Gastrocnemius medialis (tissue), 4 donors: ENCODE results near the gene TRAPPC2. TPM values are rescaled to one million over a fixed set of nuclear protein-coding genes. Genes with fewer than 3 reads are reported as not detected.

Source experiments
- ATAC-seq, 2 donors: fragments of 150-250 bp; one replicate each; pipeline ENCODE4 v1.9.1; 2016
- DNase-seq, 2 donors: peaks; one replicate each; pipeline ENCODE4 v3.0.0-alpha.2; 2019
- H3K27ac ChIP-seq, 4 donors: fragments of 200-600 bp; sonication (generic); 1 replicate in 1 of 4; 2 replicates in 3 of 4; pipeline ENCODE4 v1.5.1; 2016 to 2018; ENCODE audit warnings: mild to moderate bottlenecking in 2 of 4, moderate library complexity in 1 of 4
- H3K27me3 ChIP-seq, 3 donors: fragments of 200-600 bp; sonication (generic) in 2 of 3; 1 replicate in 1 of 3; 2 replicates in 2 of 3; pipeline versions ENCODE4 v1.5.1 to v1.6.0; 2016 to 2019; ENCODE audit warnings: mild to moderate bottlenecking in 1 of 3, moderate library complexity in 1 of 3
- H3K36me3 ChIP-seq, 2 donors: fragments of 200-600 bp; sonication (generic) in 1 of 2; one replicate each; pipeline ENCODE4 v1.5.1; 2017 to 2018
- H3K4me1 ChIP-seq, 2 donors: fragments of 200-600 bp; sonication (generic) in 1 of 2; one replicate each; pipeline ENCODE4 v1.5.1; 2016 to 2017; ENCODE audit warnings: mild to moderate bottlenecking in 2 of 2
- H3K4me3 ChIP-seq, 4 donors: fragments of 200-600 bp; sonication (generic) in 3 of 4; 1 replicate in 1 of 4; 2 replicates in 3 of 4; pipeline ENCODE4 v1.5.1; 2016 to 2019; ENCODE audit warnings: mild to moderate bottlenecking in 2 of 4
- H3K9me3 ChIP-seq, 3 donors: fragments of 200-600 bp; sonication (generic) in 2 of 3; 1 replicate in 1 of 3; 2 replicates in 2 of 3; pipeline ENCODE4 v1.5.1; 2016 to 2019
- CTCF ChIP-seq, 5 experiments: fragments of 450-650 bp in 3 of 5; fragments of 200-600 bp in 2 of 5; sonication (generic) in 2 of 5; IDR thresholded peaks in 4 of 5; conservative IDR thresholded peaks in 1 of 5; 1 replicate in 4 of 5; 2 replicates in 1 of 5; pipeline ENCODE4 v1.5.1; 2016 to 2019; ENCODE audit warnings: antibody characterized with exemption in 5 of 5, mild to moderate bottlenecking in 3 of 5, moderate library complexity in 3 of 5
- POLR2A ChIP-seq, 2 donors: fragments of 450-650 bp; IDR thresholded peaks; one replicate each; pipeline ENCODE4 v1.6.1; 2017; ENCODE audit warnings: antibody characterized with exemption in 2 of 2, mild to moderate bottlenecking in 2 of 2, moderate library complexity in 2 of 2
- in situ Hi-C, 4 donors: fragments of 200-750 bp; cut with MboI; loops; one replicate each; pipeline versions ENCODE4 v1.15.0 to v1.8.0; 2017; ENCODE audit warnings: low sequenced_read_pairs in 4 of 4
- intact Hi-C: fragments of 100-400 bp; cut with DNase I; formaldehyde crosslinking; loops from one replicate; pipeline ENCODE4 v1.15.1; 2023; ENCODE audit warnings: low total_unique reads
- total RNA-seq, 4 donors: library from RNA; depleted of rRNA; stranded (reverse); fragments of >200 nt; gene quantifications; one replicate each; pipeline versions ENCODE4 v1.1.0 to v1.2.3, GENCODE V29; 2016

Gene TRAPPC2
- total RNA-seq, 4 donors from 2014 or later = 1.4 to 4.3 (median 2.9) TPM

- H3K9me3 ChIP-seq = no peaks in the 10 kb centered on the region
- DNase-seq (no peak), ATAC-seq (no peak)
- H3K36me3 ChIP-seq = no peaks in the 10 kb centered on the region
- no peaks in the 10 kb centered on the region for H3K27me3 ChIP-seq
- in situ Hi-C loops (no loop called here), intact Hi-C loops (no loop called here)
- peak overlapping the region in 1 of 4 donors; percentile 50 for H3K27ac ChIP-seq
- TF ChIP-seq CTCF (IDR thresholded peaks at IDR 0.05 in 4 of 5, conservative IDR thresholded peaks at IDR 0.05 in 1 of 5) = no peak
- TF ChIP-seq POLR2A (IDR thresholded peaks at IDR 0.05) = no peak
- H3K4me1 ChIP-seq = peaks cover 23 to 39% of the 10 kb centered on the region in 2 donors
- H3K4me3 ChIP-seq = no peak overlapping the region
Measured at GRCh38 chrX:13702111-13702789, 32.2 kb downstream of the TRAPPC2 start.

- intact Hi-C loops (no loop called here), in situ Hi-C loops (no loop called here)
- Histone ChIP-seq H3K9me3 (no peaks in the 10 kb centered on the region), H3K4me3 (no peak overlapping the region), H3K36me3 (no peaks in the 10 kb centered on the region), H3K27ac (peak overlapping the region in 1 of 4 donors; percentile 41), H3K27me3 (no peaks in the 10 kb centered on the region), H3K4me1 (peaks cover 27 to 44% of the 10 kb centered on the region in 2 donors)
- ATAC-seq (no peak), DNase-seq (no peak)
- no peak for TF ChIP-seq CTCF (IDR thresholded peaks at IDR 0.05 in 4 of 5, conservative IDR thresholded peaks at IDR 0.05 in 1 of 5)
- TF ChIP-seq POLR2A (IDR thresholded peaks at IDR 0.05) = no peak
Measured at GRCh38 chrX:13700380-13700779, 34.0 kb downstream of the TRAPPC2 start.

- Histone ChIP-seq H3K27me3 (no peaks in the 10 kb centered on the region), H3K27ac (peak overlapping the region in 2 of 4 donors; percentile 39 to 41), H3K4me1 (peaks cover 35 to 54% of the 10 kb centered on the region in 2 donors), H3K4me3 (no peak overlapping the region), H3K36me3 (no peaks in the 10 kb centered on the region), H3K9me3 (no peaks in the 10 kb centered on the region)
- no peak for TF ChIP-seq CTCF (IDR thresholded peaks at IDR 0.05 in 4 of 5, conservative IDR thresholded peaks at IDR 0.05 in 1 of 5)
- ATAC-seq (peak; percentile 68), DNase-seq (peak in 1 of 2 donors; percentile 25)
- in situ Hi-C loops = no loop called here
- intact Hi-C loops = no loop called here
Measured at GRCh38 chrX:13699183-13699826, 35.1 kb downstream of the TRAPPC2 start.

GRCh38 chrX:13698432-13698831 lies 36.0 kb downstream of the TRAPPC2 start:
- Histone ChIP-seq H3K36me3 (no peaks in the 10 kb centered on the region), H3K27ac (no peak overlapping the region), H3K4me1 (peaks cover 37 to 58% of the 10 kb centered on the region in 2 donors), H3K9me3 (no peaks in the 10 kb centered on the region), H3K4me3 (no peak overlapping the region), H3K27me3 (no peaks in the 10 kb centered on the region)
- TF ChIP-seq POLR2A (IDR thresholded peaks at IDR 0.05) = no peak
- TF ChIP-seq CTCF (IDR thresholded peaks at IDR 0.05 in 4 of 5, conservative IDR thresholded peaks at IDR 0.05 in 1 of 5) = no peak
- no peak for ATAC-seq
- no peak for DNase-seq
- in situ Hi-C loops = no loop called here
- intact Hi-C loops = no loop called here
